Measurements from ENCODE around the gene KLLN.
"Not testable (repeated sequence)": the region's sequence is repeated elsewhere in the genome, so short reads cannot be mapped to it uniquely, and the experiment has no call there.

KLLN gene

GRCh38 chr10:87863053-87863943 is at the start of gene KLLN, which contains the start of gene PTEN:
TSS of gene KLLN (minus strand) at chr10:87863533. CDS start at chr10:87862487, 1,046 bp downstream.
TSS of gene PTEN (plus strand) at chr10:87863625. CDS start at chr10:87864470, 845 bp downstream.
- FAIRE-seq (peak; percentile 75), DNase-seq (ENCODE audit: extremely low spot score, insufficient read length, low read depth) (peak; percentile 66)

- not testable (repeated sequence) for FAIRE-seq; DNase-seq (ENCODE audit: extremely low spot score, insufficient read length, low read depth)
Measured at GRCh38 chr10:87903396-87903795, 40.1 kb upstream of the KLLN start.

GRCh38 chr10:87897957-87898356 is 34.6 kb upstream of the KLLN start:
- not testable (repeated sequence) for FAIRE-seq; DNase-seq (ENCODE audit: extremely low spot score, insufficient read length, low read depth)

GRCh38 chr10:87896216-87896615 is 32.9 kb upstream of the KLLN start:
- FAIRE-seq (no peak), DNase-seq (ENCODE audit: extremely low spot score, insufficient read length, low read depth) (no peak)

GRCh38 chr10:87895430-87895829 is 32.1 kb upstream of the KLLN start:
- DNase-seq (ENCODE audit: extremely low spot score, insufficient read length, low read depth) (no peak), FAIRE-seq (peak; percentile 38)

GRCh38 chr10:87887548-87888289 is 24.4 kb upstream of the KLLN start:
- DNase-seq (ENCODE audit: extremely low spot score, insufficient read length, low read depth) (no peak), FAIRE-seq (no peak)

- DNase-seq (ENCODE audit: extremely low spot score, insufficient read length, low read depth) (no peak), FAIRE-seq (no peak)
Measured at GRCh38 chr10:87887146-87887545, 23.8 kb upstream of the KLLN start.

- FAIRE-seq (no peak), DNase-seq (ENCODE audit: extremely low spot score, insufficient read length, low read depth) (no peak)
Measured at GRCh38 chr10:87886635-87887034, 23.3 kb upstream of the KLLN start.

GRCh38 chr10:87882555-87883294 is 19.4 kb upstream of the KLLN start:
- no peak for FAIRE-seq

GRCh38 chr10:87881373-87882059 is 18.2 kb upstream of the KLLN start:
- not testable (repeated sequence) for FAIRE-seq; DNase-seq (ENCODE audit: extremely low spot score, insufficient read length, low read depth)

More at GRCh38 chr10:87882555-87883294, 19.4 kb upstream of the KLLN start:
- DNase-seq (ENCODE audit: extremely low spot score, insufficient read length, low read depth): no peak

GRCh38 chr10:87880336-87880735 is 17.0 kb upstream of the KLLN start:
- FAIRE-seq: no peak
- no peak for DNase-seq (ENCODE audit: extremely low spot score, insufficient read length, low read depth)

- FAIRE-seq: peak; percentile 9
Measured at GRCh38 chr10:87878664-87879459, 15.5 kb upstream of the KLLN start.

GRCh38 chr10:87875929-87876571 is 12.7 kb upstream of the KLLN start:
- DNase-seq (ENCODE audit: extremely low spot score, insufficient read length, low read depth) (no peak), FAIRE-seq (no peak)

More at GRCh38 chr10:87878664-87879459, 15.5 kb upstream of the KLLN start:
- no peak for DNase-seq (ENCODE audit: extremely low spot score, insufficient read length, low read depth)

- FAIRE-seq: peak; percentile 12
- DNase-seq (ENCODE audit: extremely low spot score, insufficient read length, low read depth): no peak
Measured at GRCh38 chr10:87873656-87874055, 10.3 kb upstream of the KLLN start.

- FAIRE-seq: no peak
Measured at GRCh38 chr10:87872828-87873227, 9.5 kb upstream of the KLLN start.

GRCh38 chr10:87869773-87870551 is 6.6 kb upstream of the KLLN start:
- peak; percentile 29 for FAIRE-seq
- no peak for DNase-seq (ENCODE audit: extremely low spot score, insufficient read length, low read depth)

More at GRCh38 chr10:87872828-87873227, 9.5 kb upstream of the KLLN start:
- no peak for DNase-seq (ENCODE audit: extremely low spot score, insufficient read length, low read depth)

GRCh38 chr10:87869139-87869538 is 5.8 kb upstream of the KLLN start:
- FAIRE-seq; DNase-seq (ENCODE audit: extremely low spot score, insufficient read length, low read depth): not testable (repeated sequence)
